ENCODE results near the gene SMCO1.

GRCh38 chr3:196541684-196542445, 26.7 kb upstream of the SMCO1 start:
- TF ChIP-seq ZNF558 (tag by site-specific recombination; IDR thresholded peaks at IDR 0.05) (no peak), CTCF (tag by site-specific recombination; IDR thresholded peaks at IDR 0.05) (no peak), ZNF416 (tag by site-specific recombination; IDR thresholded peaks at IDR 0.05) (no peak), REST (tag by site-specific recombination; IDR thresholded peaks at IDR 0.05) (no peak), HOXC10 (CRISPR knock-in tag; IDR thresholded peaks at IDR 0.05) (no peak), ZNF777 (tag by site-specific recombination; IDR thresholded peaks at IDR 0.05; ENCODE audit: borderline replicate concordance) (no peak), ZBTB7A (tag by site-specific recombination; IDR thresholded peaks at IDR 0.05; ENCODE audit: low read depth) (no peak), ZNF560 (tag by site-specific recombination; IDR thresholded peaks at IDR 0.05; ENCODE audit: borderline replicate concordance) (no peak), ZNF18 (tag by site-specific recombination; IDR thresholded peaks at IDR 0.05) (no peak), ZNF521 (tag by site-specific recombination; IDR thresholded peaks at IDR 0.05) (no peak), KLF10 (tag by site-specific recombination; IDR thresholded peaks at IDR 0.05) (no peak), ZNF510 (tag by site-specific recombination; IDR thresholded peaks at IDR 0.05; ENCODE audit: insufficient replicate concordance) (no peak)
